Psoas muscle (tissue), 8 donors: ENCODE results near the gene CNIH3. TPM values are rescaled to one million over a fixed set of nuclear protein-coding genes. Genes with fewer than 3 reads are reported as not detected.
A peak's percentile ranks its signal among the peaks of the same experiment; 100 is the strongest.

Source experiments
- ATAC-seq, 4 donors: fragments of 200-7000 bp; cut with Tn5 transposase; one replicate each; pipeline ENCODE4 v1.9.1; 2020; ENCODE audit warnings: moderate library complexity in 3 of 4, mild to moderate bottlenecking in 2 of 4
- DNase-seq, 2 donors: peaks; one replicate each; pipeline ENCODE4 v3.0.0-alpha.2; 2020
- H3K27ac ChIP-seq: fragments of 200-600 bp; one replicate; pipeline ENCODE4 v1.8.0; 2022
- H3K27me3 ChIP-seq, 3 donors: fragments of 200-600 bp in 1 of 3; one replicate each; pipeline versions ENCODE4 v1.6.1 to v1.8.0; 2013 to 2022; ENCODE audit warnings: low read length in 2 of 3, mild to moderate bottlenecking in 2 of 3, moderate library complexity in 1 of 3; ENCODE audit not compliant: insufficient read depth in 3 of 3
- H3K36me3 ChIP-seq, 2 donors: fragments of 200-600 bp in 1 of 2; one replicate each; pipeline versions ENCODE4 v1.6.1 to v1.8.0; 2013 to 2022; ENCODE audit warnings: low read depth in 1 of 2, mild to moderate bottlenecking in 1 of 2, moderate library complexity in 1 of 2; ENCODE audit not compliant: insufficient read depth in 1 of 2
- H3K4me1 ChIP-seq: fragments of 200-600 bp; one replicate; pipeline ENCODE4 v1.8.0; 2022
- H3K4me3 ChIP-seq: fragments of 200-600 bp; one replicate; pipeline ENCODE4 v1.8.0; 2022; ENCODE audit warnings: mild to moderate bottlenecking
- H3K9me3 ChIP-seq: fragments of 200-600 bp; one replicate; pipeline ENCODE4 v1.8.0; 2022
- CTCF ChIP-seq: fragments of 200-600 bp; IDR thresholded peaks from one replicate; pipeline ENCODE4 v1.8.0; 2022; ENCODE audit warnings: antibody characterized with exemption
- WGBS, 3 donors: extraction: QIAGEN DNeasy Blood & Tissue Kit; methylation state at CpG; one replicate each; pipeline versions ENCODE4 v1.1.6 to v1.1.7; 2013; 5-methylcytosine and 5-hydroxymethylcytosine counted together
- intact Hi-C, 2 donors: fragments of 100-400 bp; cut with DNase I; formaldehyde crosslinking; loops; one replicate each; pipeline versions ENCODE4 v1.11.0 to v1.14.2; 2022
- polyA plus RNA-seq, 3 donors: library from polyadenylated mRNA; stranded (reverse); fragments of 200-250 nt; gene quantifications; one replicate each; pipeline ENCODE4 v1.2.3, GENCODE V29; 2013
- total RNA-seq, 4 donors: library from RNA; stranded (reverse); fragmentation: NEBNext Ultra II Directional in 2 of 4; extraction: Animal tissue kit (Norgen Biotek cat#: 25700) in 2 of 4; gene quantifications; one replicate each; pipeline versions ENCODE4 v1.2.1 to v1.2.4, GENCODE V29; 2021 to 2023
- donor health status: healthy with polysubstance abuse.
- donor health status: DM: no; HTN: no; CAD: no; lungs with moderate emphysema.
- donor health status: Bipolar disorder and iron deficiency.
- donor health status: healthy.
- donor health status: DM: yes; HTN: yes; CAD: no.
- donor health status: DM: no; HTN: no; CAD: no.
- donor health status: DM: no; HTN: no; CAD: no.
- donor health status: DM: yes; HTN: yes; CAD: no.

The CNIH3 gene
- total and polyA plus RNA-seq, 7 donors, result 0.39 to 1.9 (median 1.2) TPM

GRCh38 chr1:224762701-224763100 is 146.6 kb downstream of the CNIH3 start:
- Histone ChIP-seq H3K36me3 (no peaks in the 10 kb centered on the region), H3K4me3 (no peak overlapping the region), H3K27ac (no peak overlapping the region), H3K9me3 (peaks cover 6% of the 10 kb centered on the region), H3K27me3 (no peaks in the 10 kb centered on the region), H3K4me1 (no peaks in the 10 kb centered on the region)
- no peak for ATAC-seq
- TF ChIP-seq CTCF, result no peak
- intact Hi-C loops, result no loop called here
- whole genome bisulfite sequencing, 3 donors, result 78 to 84% (median 83%) methylated on average over 3 of the region's 3 CpGs
- no peak for DNase-seq

GRCh38 chr1:224763126-224763775 is 147.1 kb downstream of the CNIH3 start:
- 60 to 68% (median 61%) methylated on average over 4 to 5 of the region's 5 CpGs for WGBS, 3 donors
- intact Hi-C loops, result no loop called here
- no peaks in the 10 kb centered on the region for H3K27me3 ChIP-seq
- no peak overlapping the region for H3K27ac ChIP-seq
- no peaks in the 10 kb centered on the region for H3K36me3 ChIP-seq
- peak in 1 of 4 donors; percentile 40 for ATAC-seq
- peaks cover 6% of the 10 kb centered on the region for H3K9me3 ChIP-seq
- TF ChIP-seq CTCF, result no peak
- H3K4me1 ChIP-seq, result no peaks in the 10 kb centered on the region
- no peak overlapping the region for H3K4me3 ChIP-seq
- DNase-seq, result peak in 1 of 2 donors; percentile 23

- intact Hi-C loops, result no loop called here
- no peak for ATAC-seq
- no peaks in the 10 kb centered on the region for H3K4me1 ChIP-seq
- 53 to 66% (median 53%) methylated on average over 4 of the region's 4 CpGs for WGBS, 3 donors
- TF ChIP-seq CTCF, result no peak
- H3K9me3 ChIP-seq, result no peaks in the 10 kb centered on the region
- H3K27me3 ChIP-seq, result no peaks in the 10 kb centered on the region
- no peak for DNase-seq
- H3K27ac ChIP-seq, result no peak overlapping the region
- H3K4me3 ChIP-seq, result no peak overlapping the region
- H3K36me3 ChIP-seq, result no peaks in the 10 kb centered on the region
Observed at GRCh38 chr1:224766266-224766665, 150.1 kb downstream of the CNIH3 start.

- WGBS, 3 donors, result 78 to 84% (median 82%) methylated on average over 3 of the region's 3 CpGs
- no peaks in the 10 kb centered on the region for H3K4me1 ChIP-seq
Observed at GRCh38 chr1:224767031-224767430, 150.9 kb downstream of the CNIH3 start.

More at GRCh38 chr1:224767031-224767430, 150.9 kb downstream of the CNIH3 start:
- Histone ChIP-seq H3K4me3 (no peak overlapping the region), H3K27me3 (no peaks in the 10 kb centered on the region), H3K36me3 (no peaks in the 10 kb centered on the region), H3K27ac (no peak overlapping the region), H3K9me3 (no peaks in the 10 kb centered on the region)
- DNase-seq (no peak), ATAC-seq (no peak)
- TF ChIP-seq CTCF, result no peak
- intact Hi-C loops, result no loop called here
